Measurements from ENCODE around the gene RNF14. TPM values are rescaled to one million over a fixed set of nuclear protein-coding genes. Genes with fewer than 3 reads are reported as not detected.

Gene RNF14
- total RNA-seq, 2 experiments from 2014 or later: 44.9 to 45.4 TPM

DNA sequence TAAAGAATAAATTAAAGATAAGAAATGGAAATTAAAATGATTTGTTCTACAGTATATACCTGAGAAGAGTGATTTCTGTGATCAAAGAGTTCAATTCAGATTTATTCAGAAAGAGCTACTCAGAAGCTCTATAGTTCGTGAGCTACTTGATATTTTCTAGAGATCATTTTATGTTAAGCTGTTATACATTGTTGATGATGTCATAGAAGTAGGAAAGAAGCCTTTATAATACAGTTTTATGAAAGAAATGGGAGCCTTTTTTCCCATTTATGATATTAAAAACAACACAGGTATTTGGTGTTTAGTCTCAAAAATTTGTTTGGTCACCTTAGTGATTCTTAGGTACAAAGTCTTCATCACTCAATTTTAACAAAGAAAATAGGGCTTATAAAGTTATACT is 20.8 kb downstream of the RNF14 start:
- H3K4me1 Mint-ChIP-seq: peaks cover 5% of the 10 kb centered on the region
- no peak overlapping the region for H3K4me3 Mint-ChIP-seq
- no peaks in the 10 kb centered on the region for H3K27me3 Mint-ChIP-seq
- no peak for DNase-seq
- no peak overlapping the region for H3K27ac Mint-ChIP-seq
- H3K9me3 Mint-ChIP-seq: no peaks in the 10 kb centered on the region
- H3K36me3 Mint-ChIP-seq: peaks cover 17% of the 10 kb centered on the region

DNA sequence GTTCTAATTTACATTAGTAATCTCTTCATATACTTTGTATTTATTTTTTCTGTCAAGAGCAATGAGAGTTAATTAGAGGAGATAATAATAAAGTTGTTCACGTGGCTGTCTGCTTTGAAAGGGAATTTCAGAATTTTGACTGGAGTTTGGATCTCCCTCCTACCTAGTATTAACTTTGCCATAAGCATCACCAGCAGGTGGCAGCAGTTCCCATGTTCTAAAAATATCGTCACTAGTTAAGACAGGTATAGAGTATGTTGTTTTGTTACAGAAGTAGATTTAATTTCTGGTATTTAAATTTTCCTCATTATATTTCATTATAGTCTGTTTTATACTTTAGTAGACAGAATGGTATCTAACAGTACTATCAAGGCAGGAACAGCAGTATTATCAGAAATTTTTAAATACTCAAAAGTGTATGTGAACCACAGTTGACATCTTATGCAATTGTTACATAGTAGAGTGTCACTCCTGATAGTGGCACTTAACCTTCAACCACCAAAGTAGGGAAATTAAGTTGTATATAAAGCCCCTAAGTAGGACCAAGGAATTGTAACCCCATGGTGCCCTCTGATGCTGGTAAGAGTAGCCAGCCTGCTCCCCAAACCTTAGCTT is 23.6 kb downstream of the RNF14 start:
- peak; percentile 55 for DNase-seq
- peaks cover 7% of the 10 kb centered on the region for H3K4me1 Mint-ChIP-seq
- peaks cover 27% of the 10 kb centered on the region for H3K36me3 Mint-ChIP-seq
- no peaks in the 10 kb centered on the region for H3K9me3 Mint-ChIP-seq
- no peak overlapping the region for H3K4me3 Mint-ChIP-seq
- H3K27ac Mint-ChIP-seq: no peak overlapping the region
- no peaks in the 10 kb centered on the region for H3K27me3 Mint-ChIP-seq

DNA sequence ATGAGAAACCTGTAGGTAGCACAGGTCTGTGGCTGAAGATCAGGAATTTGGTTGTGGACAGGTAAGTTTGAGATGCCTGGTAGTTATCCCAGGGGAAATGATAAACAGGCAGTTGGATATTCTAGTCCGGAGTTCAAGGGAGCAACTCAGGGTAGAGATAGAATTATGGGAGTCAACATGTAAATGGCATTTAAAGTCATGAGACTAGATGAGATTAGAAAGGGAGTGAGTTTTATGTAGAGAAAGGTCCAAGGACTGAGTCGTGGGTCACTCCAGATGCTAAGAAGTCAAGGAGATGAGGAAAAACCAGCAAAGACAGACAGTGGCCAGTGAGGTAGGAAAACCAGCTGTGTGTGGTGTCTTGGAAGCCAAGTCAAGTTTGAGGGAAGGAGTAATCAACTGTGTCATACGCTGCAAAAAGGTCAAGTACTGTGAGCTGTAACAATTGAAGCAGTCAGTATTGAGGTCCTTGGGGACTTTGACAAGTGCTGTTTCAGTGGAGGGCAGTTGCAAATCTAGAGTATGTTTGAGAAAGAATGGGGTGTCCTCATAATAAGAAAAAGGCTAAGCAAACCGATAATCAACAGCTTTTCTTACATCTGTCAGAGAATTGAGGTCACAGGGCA is 25.7 kb downstream of the RNF14 start:
- DNase-seq: no peak
- no peaks in the 10 kb centered on the region for H3K27me3 Mint-ChIP-seq
- H3K4me3 Mint-ChIP-seq: no peak overlapping the region
- no peaks in the 10 kb centered on the region for H3K9me3 Mint-ChIP-seq
- no peak overlapping the region for H3K27ac Mint-ChIP-seq
- peaks cover 35% of the 10 kb centered on the region for H3K36me3 Mint-ChIP-seq
- H3K4me1 Mint-ChIP-seq: peaks cover 7% of the 10 kb centered on the region

DNA sequence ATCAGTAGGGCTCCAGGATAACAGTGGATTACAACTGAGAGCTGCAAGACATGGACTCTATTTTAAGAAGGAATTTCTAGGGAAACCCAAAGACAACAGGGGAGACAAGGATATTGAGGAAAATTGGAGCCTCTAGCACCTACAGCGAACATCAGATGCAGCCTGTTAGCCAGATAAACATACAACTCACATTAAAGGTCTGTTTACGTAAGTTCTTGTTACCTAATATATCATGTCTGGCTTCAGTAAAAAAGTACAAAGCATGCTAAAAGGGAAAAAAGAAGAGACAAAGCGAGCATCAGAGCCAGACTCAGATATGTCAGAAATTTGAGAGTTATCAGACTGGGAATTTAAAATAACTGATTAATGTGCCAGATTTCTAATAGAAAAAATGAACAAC is 26.8 kb downstream of the RNF14 start:
- Mint-ChIP-seq H3K4me3 (no peak overlapping the region), H3K9me3 (no peaks in the 10 kb centered on the region), H3K36me3 (peaks cover 40% of the 10 kb centered on the region), H3K27ac (no peak overlapping the region), H3K4me1 (peaks cover 12% of the 10 kb centered on the region), H3K27me3 (no peaks in the 10 kb centered on the region)
- no peak for DNase-seq

DNA sequence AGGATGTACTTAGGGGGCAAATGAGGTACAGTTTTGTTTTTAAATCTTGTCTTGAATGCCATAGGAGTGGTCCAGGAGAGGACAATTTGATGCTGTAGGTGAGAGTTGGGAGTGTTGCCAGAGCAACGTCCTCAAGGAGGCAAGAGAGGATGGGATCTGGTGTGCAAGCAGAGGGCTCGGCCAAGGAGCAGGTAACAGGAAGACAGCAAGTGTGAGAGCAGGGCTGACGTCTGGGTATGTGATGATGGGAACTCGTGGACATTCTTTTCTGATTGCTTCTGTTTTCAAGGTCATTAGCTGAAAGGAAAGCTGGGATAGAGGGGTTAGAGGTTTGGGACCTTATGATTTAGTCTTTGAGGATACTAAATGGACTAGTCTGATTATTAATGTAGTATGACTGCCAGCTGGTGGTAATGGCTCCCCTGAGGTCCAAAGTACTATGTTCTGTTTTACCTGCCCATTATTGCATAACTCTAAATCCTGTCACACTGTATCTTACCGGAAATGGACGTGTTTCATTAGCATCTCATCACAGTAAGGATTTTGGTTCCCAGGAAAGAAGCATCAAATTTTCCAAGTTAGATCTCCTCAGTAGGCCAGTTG is 28.6 kb downstream of the RNF14 start:
- no peak overlapping the region for H3K27ac Mint-ChIP-seq
- H3K4me1 Mint-ChIP-seq: peaks cover 22% of the 10 kb centered on the region
- no peak overlapping the region for H3K4me3 Mint-ChIP-seq
- H3K9me3 Mint-ChIP-seq: no peaks in the 10 kb centered on the region
- H3K36me3 Mint-ChIP-seq: peaks cover 49% of the 10 kb centered on the region
- H3K27me3 Mint-ChIP-seq: no peaks in the 10 kb centered on the region
- DNase-seq: no peak

DNA sequence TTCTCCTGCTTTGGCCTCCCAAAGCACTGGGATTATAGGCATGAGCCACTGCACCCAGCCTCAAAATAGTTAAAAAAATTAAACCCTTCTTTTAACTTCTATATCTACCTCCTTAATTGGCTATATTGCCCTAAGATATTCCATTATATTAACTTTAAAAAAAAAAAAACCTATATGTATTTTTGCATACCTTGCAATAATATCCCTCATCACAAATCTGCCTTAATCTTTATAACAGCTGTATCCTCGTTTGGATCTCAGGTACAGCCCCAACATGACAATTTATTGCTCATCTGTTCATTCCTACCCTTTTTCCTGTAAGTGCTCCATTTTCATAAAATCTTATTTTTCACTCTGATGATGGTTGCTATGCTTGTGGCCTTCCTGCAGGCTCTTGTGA is 31.3 kb downstream of the RNF14 start:
- Mint-ChIP-seq H3K27ac (peak overlapping the region; percentile 74), H3K4me3 (no peak overlapping the region), H3K4me1 (peaks cover 36% of the 10 kb centered on the region), H3K9me3 (no peaks in the 10 kb centered on the region), H3K27me3 (no peaks in the 10 kb centered on the region), H3K36me3 (peaks cover 51% of the 10 kb centered on the region)
- DNase-seq: no peak

DNA sequence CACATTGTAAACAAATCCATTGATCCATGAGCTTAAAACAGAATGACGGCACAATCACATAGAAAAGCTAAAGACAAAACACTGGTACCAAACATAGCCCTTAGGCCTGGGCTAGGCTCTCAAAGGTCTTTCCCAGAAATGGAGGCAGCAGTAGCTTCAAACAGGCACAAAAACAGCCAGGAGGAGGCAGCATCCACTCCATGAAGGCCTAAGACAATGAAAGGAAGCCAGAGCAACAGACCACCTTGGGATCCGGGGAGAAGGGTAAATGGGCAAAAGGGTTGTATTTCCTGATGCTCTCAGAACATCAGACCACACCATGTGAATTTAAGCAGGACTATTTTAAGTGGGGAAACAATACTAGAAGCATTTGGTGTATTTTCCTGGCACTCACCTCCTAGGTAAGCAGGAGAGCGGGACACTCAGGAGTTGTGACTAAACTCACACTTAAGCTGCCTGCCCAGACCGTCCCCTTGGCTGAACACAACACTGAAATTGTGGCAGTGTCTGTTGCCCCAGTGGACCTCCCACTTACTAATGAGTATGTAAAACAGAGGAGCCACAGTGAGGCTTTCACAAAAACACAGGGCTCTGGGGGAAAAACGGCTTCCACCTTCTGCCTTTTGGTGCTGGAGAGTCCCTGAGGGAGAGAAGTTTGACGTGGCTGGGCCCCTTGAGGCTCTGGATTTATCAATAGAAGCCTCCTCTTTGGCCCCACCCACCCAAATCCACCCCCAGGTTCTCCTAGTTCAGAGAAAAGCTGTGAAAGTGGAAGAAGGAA is 32.0 kb downstream of the RNF14 start:
- Mint-ChIP-seq H3K36me3 (peaks cover 54% of the 10 kb centered on the region), H3K4me3 (no peak overlapping the region), H3K4me1 (peaks cover 44% of the 10 kb centered on the region)

DNA sequence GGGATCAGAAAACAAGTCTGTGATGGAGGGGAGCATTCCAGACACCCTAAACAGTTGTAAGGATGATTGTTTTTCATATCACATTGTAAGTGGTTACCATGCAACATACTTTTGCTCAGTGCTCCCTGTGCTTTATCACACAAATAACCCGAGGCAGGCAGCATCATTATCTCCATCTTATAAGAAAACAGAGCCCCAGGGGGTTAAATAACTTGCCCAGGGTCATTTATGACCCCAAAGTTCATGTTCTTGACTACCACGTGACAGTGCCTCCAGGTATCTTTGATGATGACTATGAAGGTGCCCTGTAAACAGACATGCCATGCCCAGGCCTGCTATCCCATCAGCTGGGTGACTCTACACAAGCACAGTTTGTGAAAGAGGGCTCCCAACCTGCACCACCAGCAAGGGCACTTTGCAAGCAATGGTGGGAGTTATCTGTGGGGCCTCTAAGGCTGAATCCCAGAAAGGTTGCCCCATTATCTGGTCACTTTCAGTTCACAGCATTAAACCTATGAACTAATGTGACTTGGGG is 34.4 kb downstream of the RNF14 start:
- Mint-ChIP-seq H3K27me3 (no peaks in the 10 kb centered on the region), H3K4me3 (no peak overlapping the region), H3K27ac (peak overlapping the region; percentile 83), H3K36me3 (peaks cover 73% of the 10 kb centered on the region), H3K9me3 (peaks cover 3% of the 10 kb centered on the region), H3K4me1 (peaks cover 67% of the 10 kb centered on the region)
- no peak for DNase-seq

More for the DNA sequence above, 32.0 kb downstream of the RNF14 start:
- no peak for DNase-seq
- no peaks in the 10 kb centered on the region for H3K9me3 Mint-ChIP-seq
- no peaks in the 10 kb centered on the region for H3K27me3 Mint-ChIP-seq
- H3K27ac Mint-ChIP-seq: peak overlapping the region; percentile 74

DNA sequence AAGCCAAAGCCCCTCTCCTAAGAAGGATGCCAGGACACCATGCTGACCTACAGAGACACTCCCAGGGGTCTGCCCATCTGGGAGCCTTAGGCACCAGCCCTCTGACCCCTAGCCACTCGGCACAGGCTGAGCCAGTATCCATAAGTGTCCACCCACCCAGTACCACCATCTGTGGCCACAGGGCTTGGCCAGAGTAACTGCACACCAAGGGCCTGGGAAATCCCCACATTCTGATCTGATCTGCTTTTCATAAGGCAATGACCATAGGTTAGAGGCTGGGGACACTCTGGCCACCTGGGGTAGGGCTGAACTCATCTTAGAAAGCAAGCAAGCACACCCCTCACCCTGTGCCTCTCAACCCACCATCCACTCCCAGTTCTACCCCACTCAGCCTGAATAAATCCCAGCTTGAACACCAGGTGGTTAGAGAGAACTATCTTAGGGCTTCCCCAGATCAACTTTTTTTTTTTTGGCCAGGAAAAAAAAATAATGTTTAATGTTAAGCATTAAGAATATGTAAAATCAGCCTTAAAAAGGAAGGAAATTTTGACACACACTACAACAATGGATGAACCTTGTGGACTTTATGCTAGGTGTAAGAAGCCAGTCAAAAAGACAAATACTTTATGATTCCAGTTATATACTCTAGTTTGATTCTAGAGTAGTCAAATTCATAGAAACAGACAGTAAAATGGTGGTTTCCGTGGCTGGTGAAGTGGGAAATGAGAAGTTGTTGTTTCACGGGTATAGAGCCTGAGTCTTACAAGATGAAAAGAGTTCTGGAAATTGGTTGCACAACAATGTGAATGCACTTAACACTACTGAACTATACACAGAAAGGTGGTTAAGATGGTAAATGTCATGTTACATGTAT is 37.7 kb downstream of the RNF14 start:
- no peaks in the 10 kb centered on the region for H3K27me3 Mint-ChIP-seq
- peak overlapping the region; percentile 96 for H3K27ac Mint-ChIP-seq
- H3K4me3 Mint-ChIP-seq: peak overlapping the region; percentile 73
- H3K36me3 Mint-ChIP-seq: peaks cover 78% of the 10 kb centered on the region
- H3K9me3 Mint-ChIP-seq: peaks cover 3% of the 10 kb centered on the region
- DNase-seq: peak; percentile 52
- H3K4me1 Mint-ChIP-seq: peaks cover 76% of the 10 kb centered on the region

DNA sequence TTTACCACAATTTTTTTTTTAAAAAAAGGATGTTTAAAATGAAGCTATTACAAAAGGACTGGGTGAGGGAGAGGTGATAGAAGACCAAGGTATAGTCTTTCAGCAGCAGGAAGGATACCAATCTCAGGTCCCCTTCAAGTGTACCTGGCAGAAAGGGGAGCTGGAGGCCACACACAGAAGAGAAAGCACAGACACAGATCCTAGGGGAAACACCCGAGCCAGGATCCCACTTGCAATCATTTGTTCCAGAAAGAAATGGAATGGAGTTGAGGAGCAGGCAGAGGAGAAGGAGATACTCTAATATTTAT is 38.3 kb downstream of the RNF14 start:
- DNase-seq: no peak
- peaks cover 3% of the 10 kb centered on the region for H3K9me3 Mint-ChIP-seq
- peaks cover 77% of the 10 kb centered on the region for H3K4me1 Mint-ChIP-seq
- peaks cover 80% of the 10 kb centered on the region for H3K36me3 Mint-ChIP-seq
- H3K4me3 Mint-ChIP-seq: peak overlapping the region; percentile 73
- no peaks in the 10 kb centered on the region for H3K27me3 Mint-ChIP-seq
- peak overlapping the region; percentile 96 for H3K27ac Mint-ChIP-seq

DNA sequence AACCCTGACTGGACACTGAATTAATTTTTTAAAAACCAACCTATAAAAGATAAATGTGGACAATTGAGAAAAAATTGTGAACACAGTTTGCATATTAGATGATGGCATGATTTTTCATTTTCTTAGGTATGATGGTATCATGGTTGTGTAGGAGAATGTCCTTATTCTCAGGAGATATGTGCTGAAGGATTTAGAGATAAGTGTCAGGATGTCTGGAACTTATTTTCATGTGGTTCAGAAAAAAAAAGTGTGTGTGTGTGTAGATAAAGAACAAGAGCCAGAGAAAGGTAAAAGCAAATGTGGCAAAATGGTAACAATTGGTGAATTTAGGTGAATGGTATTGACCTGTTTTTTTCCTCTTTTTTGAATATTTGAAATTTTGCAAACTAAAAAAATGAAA is 39.9 kb downstream of the RNF14 start:
- no peak for DNase-seq
- H3K36me3 Mint-ChIP-seq: peaks cover 73% of the 10 kb centered on the region
- no peak overlapping the region for H3K4me3 Mint-ChIP-seq
- H3K9me3 Mint-ChIP-seq: peaks cover 3% of the 10 kb centered on the region
- H3K27ac Mint-ChIP-seq: peak overlapping the region; percentile 96
- H3K27me3 Mint-ChIP-seq: no peaks in the 10 kb centered on the region
- H3K4me1 Mint-ChIP-seq: peaks cover 72% of the 10 kb centered on the region

DNA sequence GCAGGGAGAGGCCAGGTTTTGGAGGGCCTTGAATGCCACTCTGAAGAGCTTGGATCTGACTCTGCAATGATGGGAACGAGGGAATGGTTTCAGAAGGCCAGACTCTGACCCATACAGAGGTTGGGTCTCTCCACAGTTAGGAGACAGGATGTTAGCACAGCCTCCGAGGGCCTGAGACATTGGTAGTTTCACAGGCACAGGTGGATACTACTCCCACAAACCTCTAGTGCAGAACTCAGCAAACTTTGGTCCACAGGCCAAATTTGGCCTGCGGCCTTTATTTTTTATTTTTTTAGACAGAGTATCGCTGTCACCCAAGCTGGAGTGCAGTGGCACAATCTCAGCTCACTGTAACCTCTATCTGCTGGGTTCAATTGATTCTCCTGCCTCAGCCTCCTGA is 41.0 kb downstream of the RNF14 start:
- no peaks in the 10 kb centered on the region for H3K27me3 Mint-ChIP-seq
- peaks cover 3% of the 10 kb centered on the region for H3K9me3 Mint-ChIP-seq
- H3K4me3 Mint-ChIP-seq: no peak overlapping the region
- peak overlapping the region; percentile 25 for H3K27ac Mint-ChIP-seq
- H3K36me3 Mint-ChIP-seq: peaks cover 62% of the 10 kb centered on the region
- H3K4me1 Mint-ChIP-seq: peaks cover 74% of the 10 kb centered on the region
- DNase-seq: no peak

DNA sequence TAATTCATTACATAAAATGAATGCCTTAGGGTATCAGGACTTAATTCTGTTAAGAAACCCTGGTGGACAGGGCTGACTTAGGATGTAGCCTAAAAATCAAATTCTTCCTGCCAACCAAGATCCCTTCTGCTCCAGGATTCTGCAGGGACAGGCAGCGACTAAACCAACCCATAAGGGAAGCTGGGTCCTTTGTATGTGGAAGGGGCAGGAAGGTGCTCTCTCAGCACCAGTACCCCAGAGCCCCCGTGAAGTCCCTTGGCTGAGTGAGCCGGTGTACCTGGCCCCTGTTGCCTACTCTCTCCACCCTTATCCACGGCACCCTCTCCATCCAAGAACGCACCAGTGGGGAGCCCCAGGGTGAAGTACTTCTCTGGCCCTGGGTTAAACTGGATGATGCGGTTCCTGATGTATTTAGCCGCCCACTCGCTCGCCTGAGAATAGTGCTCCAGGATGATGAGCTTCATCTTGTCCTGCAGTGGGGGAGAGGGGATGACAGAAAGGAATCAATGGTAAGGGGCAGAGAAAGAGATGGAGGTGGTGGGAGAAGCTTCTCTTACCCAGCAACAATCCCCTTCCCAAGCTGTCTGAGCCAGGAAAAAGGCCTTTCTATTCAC is 42.8 kb downstream of the RNF14 start:
- Mint-ChIP-seq H3K27me3 (no peaks in the 10 kb centered on the region), H3K4me1 (peaks cover 74% of the 10 kb centered on the region), H3K4me3 (peak overlapping the region; percentile 87), H3K9me3 (peaks cover 3% of the 10 kb centered on the region), H3K36me3 (peaks cover 45% of the 10 kb centered on the region), H3K27ac (peak overlapping the region; percentile 93)
- DNase-seq: no peak

DNA sequence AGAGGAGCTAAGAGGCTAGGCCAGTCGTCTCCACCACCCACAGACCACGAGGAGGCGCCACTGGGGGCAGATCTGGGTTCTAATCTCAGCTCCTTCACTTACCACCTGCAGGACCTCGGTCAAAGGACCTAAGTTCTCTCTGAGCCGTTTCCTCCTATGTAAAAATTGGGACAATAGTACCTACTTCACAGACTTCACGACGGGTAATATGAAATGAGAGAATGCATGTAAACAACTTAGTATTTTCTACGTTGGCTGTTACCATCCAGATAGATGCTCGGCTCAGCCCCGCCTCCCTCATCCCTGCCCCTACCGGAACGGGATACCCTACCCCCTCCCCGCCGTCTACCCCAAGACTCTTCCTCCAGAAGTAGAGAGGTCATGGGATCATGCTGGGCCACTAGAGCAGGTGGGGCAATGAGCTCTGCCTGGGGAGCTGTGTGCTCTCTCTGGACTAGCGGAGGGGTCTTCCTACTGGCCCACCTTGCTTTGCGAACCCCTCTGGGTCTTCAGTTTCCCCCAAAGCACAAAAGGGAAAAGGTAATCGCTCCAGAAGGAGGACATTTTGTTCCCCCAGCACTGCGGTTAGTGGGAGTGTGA is 43.4 kb downstream of the RNF14 start:
- peak; percentile 68 for DNase-seq
- H3K4me3 Mint-ChIP-seq: peak overlapping the region; percentile 87
- peak overlapping the region; percentile 93 for H3K27ac Mint-ChIP-seq
- H3K4me1 Mint-ChIP-seq: peaks cover 74% of the 10 kb centered on the region
- peaks cover 44% of the 10 kb centered on the region for H3K36me3 Mint-ChIP-seq
- H3K27me3 Mint-ChIP-seq: no peaks in the 10 kb centered on the region
- H3K9me3 Mint-ChIP-seq: peaks cover 6% of the 10 kb centered on the region

Data from activated naive CD8-positive, alpha-beta T cell treated with anti-CD3 and anti-CD28 coated beads for 36 hours (primary cell).